Activated CD4-positive, alpha-beta T cell treated with anti-CD3 and anti-CD28 coated beads for 36 hours (primary cell): ENCODE data around the gene UGT2A1. TPM values are rescaled to one million over a fixed set of nuclear protein-coding genes. Genes with fewer than 3 reads are reported as not detected.

ENCODE experiments used
- ATAC-seq: fragments of 200-7000 bp; cut with Tn5 transposase; one replicate; pipeline ENCODE4 v1.10.0; 2021; ENCODE audit warnings: mild to moderate bottlenecking, moderate library complexity
- CTCF ChIA-PET: fragments of 350-600 bp; sonication (Branson Sonifier 250); formaldehyde crosslinking; loops from one replicate; lab custom pipeline; 2021; ENCODE audit warnings: antibody characterized with exemption; lab: Charles Lee
- POLR2A ChIA-PET: fragments of 350-600 bp; sonication (Branson Sonifier 250); formaldehyde crosslinking; loops from one replicate; lab custom pipeline; 2021; ENCODE audit warnings: antibody characterized with exemption, inconsistent platforms; lab: Charles Lee
- DNase-seq: peaks from one replicate; pipeline ENCODE4 v3.0.0-alpha.2; 2020
- H3K27ac Mint-ChIP-seq: one replicate; pipeline ENCODE4 v1.8.0; 2021; ENCODE audit warnings: mixed read lengths
- H3K27me3 Mint-ChIP-seq: one replicate; pipeline ENCODE4 v1.8.0; 2021; ENCODE audit warnings: mixed read lengths
- H3K36me3 Mint-ChIP-seq: one replicate; pipeline ENCODE4 v1.8.0; 2021; ENCODE audit warnings: low read depth, mixed read lengths
- H3K4me1 Mint-ChIP-seq: one replicate; pipeline ENCODE4 v1.8.0; 2021; ENCODE audit warnings: mixed read lengths
- H3K4me3 Mint-ChIP-seq: one replicate; pipeline ENCODE4 v1.8.0; 2021; ENCODE audit warnings: mild to moderate bottlenecking, moderate library complexity, mixed read lengths
- H3K9me3 Mint-ChIP-seq: one replicate; pipeline ENCODE4 v1.8.0; 2021; ENCODE audit warnings: low read depth, mixed read lengths
- intact Hi-C, 2 experiments: fragments of 100-400 bp; cut with DNase I in 1 of 2; cut with micrococcal nuclease in 1 of 2; formaldehyde crosslinking; loops; one replicate each; pipeline versions ENCODE4 v1.14.2 to v1.15.1; 2022 to 2024; cut with DNase I, micrococcal nuclease
- total RNA-seq, 2 experiments: library from RNA; stranded (reverse); gene quantifications; one replicate each; pipeline ENCODE4 v1.2.3, GENCODE V29; 2021

UGT2A1 gene
- total RNA-seq, 2 experiments from 2014 or later = not detected

GRCh38 chr4:69650872-69651271 is 2.2 kb downstream of the UGT2A1 start:
- DNase-seq = no peak
- H3K27me3 Mint-ChIP-seq = no peaks in the 10 kb centered on the region
- H3K36me3 Mint-ChIP-seq = no peaks in the 10 kb centered on the region
- H3K27ac Mint-ChIP-seq = no peak overlapping the region
- POLR2A ChIA-PET = no interaction called here
- intact Hi-C loops = no loop called here
- no peaks in the 10 kb centered on the region for H3K9me3 Mint-ChIP-seq
- H3K4me3 Mint-ChIP-seq = no peak overlapping the region
- no peak for ATAC-seq
- CTCF ChIA-PET = no interaction called here
- no peaks in the 10 kb centered on the region for H3K4me1 Mint-ChIP-seq

- ATAC-seq (no peak), DNase-seq (no peak)
- H3K4me3 Mint-ChIP-seq = no peak overlapping the region
- ChIA-PET CTCF (no interaction called here), POLR2A (no interaction called here)
- no peaks in the 10 kb centered on the region for H3K4me1 Mint-ChIP-seq
- H3K27me3 Mint-ChIP-seq = no peaks in the 10 kb centered on the region
- H3K27ac Mint-ChIP-seq = no peak overlapping the region
- H3K9me3 Mint-ChIP-seq = no peaks in the 10 kb centered on the region
- intact Hi-C loops = no loop called here
- H3K36me3 Mint-ChIP-seq = no peaks in the 10 kb centered on the region
Observed at GRCh38 chr4:69649629-69650028, 3.4 kb downstream of the UGT2A1 start.

GRCh38 chr4:69649207-69649606 is 3.8 kb downstream of the UGT2A1 start:
- no peak for DNase-seq
- CTCF ChIA-PET = no interaction called here
- no peaks in the 10 kb centered on the region for H3K27me3 Mint-ChIP-seq
- no peak for ATAC-seq
- H3K4me1 Mint-ChIP-seq = no peaks in the 10 kb centered on the region
- intact Hi-C loops = no loop called here
- H3K9me3 Mint-ChIP-seq = no peaks in the 10 kb centered on the region
- H3K27ac Mint-ChIP-seq = no peak overlapping the region
- POLR2A ChIA-PET = no interaction called here
- H3K36me3 Mint-ChIP-seq = no peaks in the 10 kb centered on the region
- no peak overlapping the region for H3K4me3 Mint-ChIP-seq

GRCh38 chr4:69642961-69643360 is 10.1 kb downstream of the UGT2A1 start:
- peaks cover 2% of the 10 kb centered on the region for H3K27me3 Mint-ChIP-seq
- no peaks in the 10 kb centered on the region for H3K4me1 Mint-ChIP-seq
- ChIA-PET POLR2A (no interaction called here), CTCF (no interaction called here)
- H3K9me3 Mint-ChIP-seq = no peaks in the 10 kb centered on the region
- no peak for DNase-seq
- intact Hi-C loops = no loop called here
- H3K27ac Mint-ChIP-seq = no peak overlapping the region
- no peaks in the 10 kb centered on the region for H3K36me3 Mint-ChIP-seq
- no peak overlapping the region for H3K4me3 Mint-ChIP-seq
- no peak for ATAC-seq

- POLR2A ChIA-PET = no interaction called here
- peaks cover 2% of the 10 kb centered on the region for H3K27me3 Mint-ChIP-seq
Observed at GRCh38 chr4:69640289-69640688, 12.8 kb downstream of the UGT2A1 start.

GRCh38 chr4:69639542-69639941 is 13.5 kb downstream of the UGT2A1 start, which contains the start of gene UGT2A2:
Gene UGT2A2 (minus strand): TSS chr4:69639642. CDS start chr4:69639640, 2 bp downstream.
- CTCF ChIA-PET = no interaction called here
- Mint-ChIP-seq H3K9me3 (no peaks in the 10 kb centered on the region), H3K4me3 (no peak within 1 kb of the TSS), H3K27ac (no peak within 1 kb of the TSS), H3K27me3 (peaks cover 2% of the 10 kb centered on the region), H3K4me1 (no peaks in the 10 kb centered on the region), H3K36me3 (no peaks in the 10 kb centered on the region)
- POLR2A ChIA-PET = no interaction called here
- DNase-seq = no peak
- intact Hi-C loops = no loop called here
- ATAC-seq = no peak

More at GRCh38 chr4:69640289-69640688, 12.8 kb downstream of the UGT2A1 start:
- CTCF ChIA-PET = no interaction called here
- no peak for DNase-seq
- Mint-ChIP-seq H3K4me1 (no peaks in the 10 kb centered on the region), H3K9me3 (no peaks in the 10 kb centered on the region), H3K4me3 (no peak overlapping the region), H3K27ac (no peak overlapping the region), H3K36me3 (no peaks in the 10 kb centered on the region)
- intact Hi-C loops = no loop called here
- ATAC-seq = no peak

DNA sequence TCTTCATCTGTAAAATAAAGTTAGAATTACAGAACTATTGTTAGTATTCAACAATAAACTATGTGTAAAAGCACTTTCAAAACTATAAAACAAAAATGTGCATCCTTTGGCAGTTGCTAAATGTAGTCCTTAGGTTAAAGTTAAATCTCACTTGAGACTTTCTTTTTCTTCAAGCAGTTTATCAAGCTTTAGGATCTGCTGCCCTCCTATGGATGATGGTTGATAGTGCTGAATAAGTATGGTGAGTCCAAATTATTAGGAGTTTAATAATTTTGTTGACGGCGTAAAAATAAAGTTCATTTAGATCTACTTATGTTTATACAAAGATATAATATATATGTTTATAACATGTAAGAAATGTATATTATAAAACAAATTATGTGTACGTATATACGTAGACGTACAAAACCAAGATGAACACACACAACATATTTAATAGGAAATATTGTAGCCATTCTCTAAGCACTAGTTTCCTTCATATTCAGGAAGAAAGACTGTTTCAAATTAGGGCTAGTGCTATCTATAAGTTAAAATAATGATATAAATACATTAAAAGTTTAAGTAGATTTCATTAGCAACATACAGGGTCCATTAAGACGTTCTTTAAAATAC is 35.9 kb downstream of the UGT2A1 start:
- Mint-ChIP-seq H3K9me3 (peaks cover 8% of the 10 kb centered on the region), H3K27ac (no peak overlapping the region), H3K4me3 (no peak overlapping the region), H3K36me3 (no peaks in the 10 kb centered on the region), H3K4me1 (no peaks in the 10 kb centered on the region), H3K27me3 (no peaks in the 10 kb centered on the region)
- CTCF ChIA-PET = no interaction called here
- DNase-seq = no peak
- POLR2A ChIA-PET = no interaction called here
- ATAC-seq = no peak
- intact Hi-C loops = loop anchor here in 1 of 2 experiments (10.0 kb wide), 1 partner anchor 302 kb away; no protein-coding TSS in a partner anchor

DNA sequence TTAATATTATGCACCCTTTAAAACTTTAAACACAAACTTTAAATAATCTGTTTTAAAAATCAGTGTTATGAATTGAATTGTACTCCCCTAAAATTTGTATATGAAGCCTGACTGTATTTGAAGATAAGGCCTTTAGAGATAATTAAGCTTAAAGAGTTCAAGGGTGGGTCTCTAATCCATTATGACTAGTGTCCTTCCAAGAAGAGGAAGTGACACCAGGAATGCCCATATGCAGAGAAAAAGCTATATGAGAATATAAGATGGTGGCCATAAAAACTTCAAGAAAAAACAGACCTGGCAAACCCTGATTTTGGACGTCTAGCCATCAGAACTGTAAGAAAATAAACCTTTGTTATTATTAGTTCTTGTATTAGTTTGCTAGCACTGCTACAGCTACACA is 42.6 kb downstream of the UGT2A1 start:
- POLR2A ChIA-PET = no interaction called here

GRCh38 chr4:69601065-69601464 is 52.0 kb downstream of the UGT2A1 start:
- ChIA-PET POLR2A (no interaction called here), CTCF (no interaction called here)
- H3K27me3 Mint-ChIP-seq = no peaks in the 10 kb centered on the region

More for the DNA sequence above, 42.6 kb downstream of the UGT2A1 start:
- no peak for ATAC-seq
- CTCF ChIA-PET = interaction anchor here (0.8 kb wide), 1 partner anchor 268 kb away, joined by 5 read pairs; no protein-coding TSS in a partner anchor
- Mint-ChIP-seq H3K4me3 (no peak overlapping the region), H3K4me1 (no peaks in the 10 kb centered on the region), H3K36me3 (no peaks in the 10 kb centered on the region), H3K9me3 (peaks cover 5% of the 10 kb centered on the region), H3K27me3 (peaks cover 2% of the 10 kb centered on the region), H3K27ac (no peak overlapping the region)
- intact Hi-C loops = loop anchor here in 1 of 2 experiments (10.0 kb wide), 1 partner anchor 296 kb away; no protein-coding TSS in a partner anchor
- DNase-seq = no peak

DNA sequence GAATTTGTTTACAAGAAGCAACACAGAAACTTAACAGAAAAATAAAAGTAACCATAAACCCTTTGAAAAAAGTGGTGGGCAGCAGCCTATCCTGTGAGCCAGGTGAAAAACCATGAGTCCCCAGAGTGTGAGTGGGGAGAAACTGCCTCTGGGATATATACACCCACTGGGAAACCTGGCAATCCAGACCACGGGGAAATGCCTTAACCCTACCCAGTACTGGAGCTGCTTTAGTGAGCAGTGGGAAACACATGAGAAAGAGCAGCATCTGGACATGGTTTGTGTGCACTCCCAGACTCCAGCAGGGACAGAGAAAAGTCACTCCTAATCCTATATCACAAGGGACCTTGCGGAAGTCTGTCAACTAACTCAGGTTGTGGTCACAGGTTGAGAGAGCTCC is 53.0 kb downstream of the UGT2A1 start:
- DNase-seq (no peak), ATAC-seq (no peak)
- no peak overlapping the region for H3K4me3 Mint-ChIP-seq
- no peaks in the 10 kb centered on the region for H3K27me3 Mint-ChIP-seq
- H3K4me1 Mint-ChIP-seq = no peaks in the 10 kb centered on the region
- no peak overlapping the region for H3K27ac Mint-ChIP-seq
- H3K9me3 Mint-ChIP-seq = no peaks in the 10 kb centered on the region
- ChIA-PET POLR2A (no interaction called here), CTCF (no interaction called here)
- intact Hi-C loops = no loop called here
- H3K36me3 Mint-ChIP-seq = no peaks in the 10 kb centered on the region

More at GRCh38 chr4:69601065-69601464, 52.0 kb downstream of the UGT2A1 start:
- Mint-ChIP-seq H3K36me3 (no peaks in the 10 kb centered on the region), H3K9me3 (no peaks in the 10 kb centered on the region), H3K4me3 (no peak overlapping the region), H3K4me1 (no peaks in the 10 kb centered on the region), H3K27ac (no peak overlapping the region)
- ATAC-seq = no peak
- intact Hi-C loops = no loop called here
- no peak for DNase-seq

- H3K27ac Mint-ChIP-seq = no peak overlapping the region
- no peak for ATAC-seq
- H3K36me3 Mint-ChIP-seq = no peaks in the 10 kb centered on the region
- H3K27me3 Mint-ChIP-seq = peaks cover 2% of the 10 kb centered on the region
- no peaks in the 10 kb centered on the region for H3K4me1 Mint-ChIP-seq
- no peak for DNase-seq
- POLR2A ChIA-PET = no interaction called here
- no peaks in the 10 kb centered on the region for H3K9me3 Mint-ChIP-seq
- H3K4me3 Mint-ChIP-seq = no peak overlapping the region
- intact Hi-C loops = no loop called here
- CTCF ChIA-PET = no interaction called here
Observed at GRCh38 chr4:69594382-69594781, 58.7 kb downstream of the UGT2A1 start.

- ATAC-seq = no peak
- no peaks in the 10 kb centered on the region for H3K9me3 Mint-ChIP-seq
- POLR2A ChIA-PET = no interaction called here
Observed at GRCh38 chr4:69591364-69591763, 61.7 kb downstream of the UGT2A1 start.

More at GRCh38 chr4:69591364-69591763, 61.7 kb downstream of the UGT2A1 start:
- CTCF ChIA-PET = no interaction called here
- Mint-ChIP-seq H3K36me3 (no peaks in the 10 kb centered on the region), H3K4me1 (no peaks in the 10 kb centered on the region), H3K4me3 (no peak overlapping the region), H3K27ac (no peak overlapping the region), H3K27me3 (peaks cover 2% of the 10 kb centered on the region)
- no peak for DNase-seq
- intact Hi-C loops = no loop called here
